BLaER1 (cell line): Measurements from ENCODE around the gene MARF1.
"Not testable (repeated sequence)": the region's sequence is repeated elsewhere in the genome, so short reads cannot be mapped to it uniquely, and the experiment has no call there.

Source experiments
- H3K27ac ChIP-seq: shearing (Covaris generic); formaldehyde crosslinking; 2 replicates; pipeline ENCODE4 v1.8.1; 2022
- H3K27me3 ChIP-seq: shearing (Covaris generic); formaldehyde crosslinking; 2 replicates; pipeline ENCODE4 v1.8.1; 2022
- H3K36me3 ChIP-seq: shearing (Covaris generic); formaldehyde crosslinking; 2 replicates; pipeline ENCODE4 v1.8.1; 2022
- H3K4me1 ChIP-seq: shearing (Covaris generic); formaldehyde crosslinking; 2 replicates; pipeline ENCODE4 v1.8.1; 2022
- H3K4me2 ChIP-seq: shearing (Covaris generic); formaldehyde crosslinking; 2 replicates; pipeline ENCODE4 v1.8.1; 2022
- H3K4me3 ChIP-seq: shearing (Covaris generic); formaldehyde crosslinking; 2 replicates; pipeline ENCODE4 v1.8.1; 2022
- H3K9ac ChIP-seq: shearing (Covaris generic); formaldehyde crosslinking; 2 replicates; pipeline ENCODE4 v1.8.1; 2022
- H3K9me3 ChIP-seq: shearing (Covaris generic); formaldehyde crosslinking; 2 replicates; pipeline ENCODE4 v1.8.1; 2022
- H4K20me1 ChIP-seq: shearing (Covaris generic); formaldehyde crosslinking; 2 replicates; pipeline ENCODE4 v1.8.1; 2022
- Cebpa-rat ChIP-seq: shearing (Covaris generic); IDR thresholded peaks from 2 replicates; pipeline ENCODE4 v1.8.1; 2022

The MARF1 gene

DNA sequence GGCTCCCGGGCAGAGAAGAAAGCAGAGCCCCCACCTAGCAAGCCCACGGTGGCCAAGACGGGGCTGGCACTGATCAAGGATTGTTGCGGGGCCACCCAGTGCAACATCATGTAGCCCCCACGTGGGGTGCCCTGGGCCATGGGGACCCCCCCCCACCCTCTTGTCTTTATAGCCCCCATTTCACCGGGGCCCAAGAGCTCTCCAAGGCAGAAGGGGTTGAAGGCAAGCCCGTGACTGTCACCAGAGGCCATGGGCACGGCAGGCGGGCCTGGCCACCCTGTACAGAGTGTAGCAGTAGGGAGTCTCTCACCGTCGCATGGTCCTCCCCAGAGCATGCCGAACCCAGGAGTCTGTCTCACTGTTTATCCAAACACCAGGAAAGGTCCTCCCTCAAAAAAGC, 56.2 kb downstream of the MARF1 start:
- Histone ChIP-seq H3K4me2 (0 out of 2 replicates have a peak overlapping the region, but pooled peaks have one; percentile 19), H4K20me1 (no peaks in the 10 kb centered on the region), H3K4me3 (no peak overlapping the region), H3K27me3 (no peaks in the 10 kb centered on the region), H3K4me1 (peaks cover 31% of the 10 kb centered on the region), H3K36me3 (peaks cover 34% of the 10 kb centered on the region), H3K9me3 (peaks cover 50% of the 10 kb centered on the region), H3K9ac (no peak overlapping the region), H3K27ac (no peak overlapping the region)
- TF ChIP-seq Cebpa-rat, result no peak

DNA sequence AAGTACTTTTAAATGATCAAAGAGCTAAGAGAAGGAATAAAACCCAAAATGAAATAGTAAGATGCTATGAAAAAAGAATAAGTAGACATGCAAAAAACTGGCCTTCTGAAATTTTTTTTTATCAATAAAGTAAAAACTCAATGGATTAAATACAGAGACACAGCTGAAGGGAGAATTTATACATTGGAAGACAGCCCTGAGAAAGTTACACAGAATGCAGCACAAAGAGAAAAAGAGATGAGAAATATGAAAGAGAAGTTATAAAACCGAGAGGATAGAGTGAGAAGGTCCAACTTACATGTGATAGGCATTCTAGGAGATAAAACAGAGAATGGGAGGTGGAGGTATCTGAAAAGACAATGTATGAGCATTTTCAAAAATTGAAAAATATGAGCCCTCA, 57.0 kb downstream of the MARF1 start:
- H3K9me3 ChIP-seq, result peaks cover 50% of the 10 kb centered on the region

DNA sequence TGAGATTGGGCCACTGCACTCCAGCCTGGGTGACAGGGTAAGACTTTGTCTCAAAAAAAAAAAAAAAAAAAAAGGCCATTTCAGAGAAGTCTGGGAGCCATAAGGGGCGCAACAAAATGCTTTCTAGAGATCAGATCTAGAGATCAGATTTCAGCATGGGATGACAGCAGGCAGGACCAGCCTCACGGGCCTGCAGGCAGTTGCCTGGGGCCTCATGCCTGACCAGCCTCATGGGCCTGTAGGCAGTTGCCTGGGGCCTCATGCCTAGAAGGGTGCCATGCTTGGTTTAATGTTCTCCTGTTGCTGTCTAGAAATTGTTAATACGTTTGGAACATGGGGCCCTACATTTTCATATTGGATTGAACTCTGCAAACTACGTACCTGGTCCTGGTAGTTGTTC, 59.4 kb downstream of the MARF1 start:
- no peak for TF ChIP-seq Cebpa-rat
- Histone ChIP-seq H3K27ac (no peak overlapping the region), H3K27me3 (no peaks in the 10 kb centered on the region), H3K9me3 (peaks cover 36% of the 10 kb centered on the region), H3K4me3 (no peak overlapping the region), H4K20me1 (no peaks in the 10 kb centered on the region), H3K36me3 (peaks cover 21% of the 10 kb centered on the region), H3K4me2 (no peak overlapping the region), H3K4me1 (no peaks in the 10 kb centered on the region; the same call in 1 of the 2 replicates), H3K9ac (no peak overlapping the region)

More for the DNA sequence above, 57.0 kb downstream of the MARF1 start:
- Histone ChIP-seq H3K4me3 (no peak overlapping the region), H4K20me1 (no peaks in the 10 kb centered on the region), H3K27me3 (no peaks in the 10 kb centered on the region), H3K27ac (no peak overlapping the region), H3K4me2 (no peak overlapping the region), H3K36me3 (peaks cover 34% of the 10 kb centered on the region), H3K4me1 (peaks cover 23% of the 10 kb centered on the region), H3K9ac (no peak overlapping the region)
- TF ChIP-seq Cebpa-rat, result no peak

DNA sequence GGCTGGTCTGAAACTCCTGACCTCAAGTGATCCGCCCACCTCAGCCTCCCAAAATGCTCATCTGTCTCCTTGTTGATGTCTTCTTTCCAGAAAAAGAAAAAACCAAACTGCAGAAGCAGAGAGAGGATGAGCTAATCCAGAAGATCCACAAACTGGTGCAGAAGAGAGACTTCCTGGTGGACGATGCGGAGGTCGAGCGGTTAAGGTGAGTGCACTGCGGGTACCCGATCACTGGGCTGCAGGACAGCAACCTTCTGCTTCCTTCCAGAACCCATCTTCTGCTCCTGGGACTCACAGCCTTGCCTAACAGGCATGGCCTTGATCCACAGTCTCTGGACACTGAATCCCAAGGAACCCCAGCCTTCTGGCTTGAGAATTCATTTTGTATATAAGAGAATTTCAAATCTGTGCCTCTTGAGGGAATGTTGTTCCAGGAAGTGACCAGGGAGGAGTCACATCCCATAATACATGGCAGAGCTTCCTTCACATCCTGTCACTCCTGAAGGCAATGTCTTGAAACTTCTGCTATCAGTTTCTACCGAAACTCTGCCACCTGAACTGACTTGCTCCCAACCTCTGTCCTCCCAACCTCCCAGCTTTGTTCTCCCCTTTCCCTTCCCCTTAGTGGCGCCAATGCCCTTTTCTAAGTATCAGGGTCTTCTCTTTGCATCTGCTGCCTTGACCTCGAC, 61.7 kb downstream of the MARF1 start:
- no peak for TF ChIP-seq Cebpa-rat
- Histone ChIP-seq H3K4me1 (no peaks in the 10 kb centered on the region), H3K27ac (no peak overlapping the region)

DNA sequence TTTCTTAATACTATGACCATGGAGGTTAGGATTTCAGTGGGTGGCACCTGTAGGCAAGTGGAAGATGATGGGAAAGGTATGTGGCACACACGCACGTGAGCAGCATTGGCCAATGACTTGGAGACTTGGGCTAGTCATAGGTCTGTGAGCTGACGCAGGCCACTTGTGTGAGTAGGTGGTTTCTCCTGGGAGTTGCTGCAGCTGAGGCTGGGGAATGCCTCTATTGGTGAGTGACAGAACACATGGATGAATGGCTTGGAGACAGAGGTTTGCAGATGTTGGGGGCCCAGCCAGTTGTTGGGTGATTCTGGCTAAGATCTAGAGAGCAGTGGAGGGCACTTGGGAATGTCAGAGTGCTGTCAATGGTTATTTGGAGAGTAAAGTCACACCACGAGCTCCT, 64.1 kb downstream of the MARF1 start:
- no peak overlapping the region for H3K27ac ChIP-seq
- no peaks in the 10 kb centered on the region for H3K36me3 ChIP-seq
- TF ChIP-seq Cebpa-rat, result no peak

More for the DNA sequence above, 61.7 kb downstream of the MARF1 start:
- Histone ChIP-seq H3K9ac (no peak overlapping the region), H3K9me3 (peaks cover 34% of the 10 kb centered on the region), H3K27me3 (no peaks in the 10 kb centered on the region), H3K36me3 (peaks cover 1% of the 10 kb centered on the region; the same call in 1 of the 2 replicates), H3K4me3 (no peak overlapping the region), H4K20me1 (no peaks in the 10 kb centered on the region), H3K4me2 (no peak overlapping the region)

DNA sequence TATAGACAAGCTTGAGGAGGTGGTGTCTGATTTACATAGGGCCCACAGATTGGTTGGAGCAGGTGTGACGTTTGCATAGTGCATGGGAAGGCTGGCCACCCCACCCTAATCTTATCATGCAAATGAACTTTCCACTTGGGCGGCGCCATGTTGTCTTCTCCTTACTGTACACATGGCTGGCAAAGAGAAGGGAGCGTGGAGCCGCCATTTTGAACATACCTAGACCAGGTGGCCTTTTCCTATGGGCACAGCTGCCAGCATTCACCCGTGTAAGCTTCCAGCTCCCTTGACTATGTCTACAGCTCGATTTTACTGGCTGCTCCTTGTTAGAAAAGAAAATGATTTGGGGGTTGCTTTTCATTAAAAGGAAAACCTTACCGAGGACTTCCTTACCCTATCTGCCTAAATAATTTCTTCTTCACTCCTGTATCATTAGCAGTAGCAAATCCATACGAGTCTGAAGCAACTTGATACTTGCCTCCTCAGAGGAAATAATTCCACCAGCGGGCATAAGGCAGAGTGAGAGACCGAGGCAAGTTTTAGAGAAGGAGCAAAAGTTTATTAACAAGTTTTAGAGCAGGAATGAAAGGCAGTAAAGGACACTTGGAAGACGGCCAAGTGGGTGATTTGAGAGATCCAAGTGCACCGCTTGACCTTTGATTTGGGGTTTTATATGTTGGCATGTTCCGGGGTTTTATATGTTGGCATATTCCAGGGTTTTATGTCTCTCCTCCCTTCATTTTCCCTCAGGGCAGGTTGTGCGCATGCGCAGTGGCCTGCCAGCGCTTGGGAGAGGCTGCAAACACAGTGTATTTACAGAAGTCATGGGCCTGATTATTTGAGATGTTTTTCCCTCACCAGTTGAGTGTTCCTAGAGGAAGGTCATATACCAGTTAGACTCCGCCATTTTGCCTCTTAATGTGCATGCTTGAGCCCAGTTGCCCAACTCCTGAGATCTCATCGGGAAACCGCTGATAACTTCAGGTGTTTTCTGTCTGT, 65.7 kb downstream of the MARF1 start:
- Histone ChIP-seq H4K20me1 (no peaks in the 10 kb centered on the region), H3K27me3 (no peaks in the 10 kb centered on the region), H3K9me3 (peaks cover 34% of the 10 kb centered on the region), H3K4me2 (no peak overlapping the region), H3K9ac (no peak overlapping the region), H3K4me3 (no peak overlapping the region), H3K27ac (no peak overlapping the region), H3K36me3 (no peaks in the 10 kb centered on the region), H3K4me1 (peaks cover 9% of the 10 kb centered on the region)
- no peak for TF ChIP-seq Cebpa-rat

More for the DNA sequence above, 64.1 kb downstream of the MARF1 start:
- Histone ChIP-seq H3K27me3 (no peaks in the 10 kb centered on the region), H3K4me2 (no peak overlapping the region), H3K4me3 (no peak overlapping the region), H3K4me1 (no peaks in the 10 kb centered on the region), H4K20me1 (no peaks in the 10 kb centered on the region), H3K9me3 (peaks cover 24% of the 10 kb centered on the region), H3K9ac (no peak overlapping the region)

DNA sequence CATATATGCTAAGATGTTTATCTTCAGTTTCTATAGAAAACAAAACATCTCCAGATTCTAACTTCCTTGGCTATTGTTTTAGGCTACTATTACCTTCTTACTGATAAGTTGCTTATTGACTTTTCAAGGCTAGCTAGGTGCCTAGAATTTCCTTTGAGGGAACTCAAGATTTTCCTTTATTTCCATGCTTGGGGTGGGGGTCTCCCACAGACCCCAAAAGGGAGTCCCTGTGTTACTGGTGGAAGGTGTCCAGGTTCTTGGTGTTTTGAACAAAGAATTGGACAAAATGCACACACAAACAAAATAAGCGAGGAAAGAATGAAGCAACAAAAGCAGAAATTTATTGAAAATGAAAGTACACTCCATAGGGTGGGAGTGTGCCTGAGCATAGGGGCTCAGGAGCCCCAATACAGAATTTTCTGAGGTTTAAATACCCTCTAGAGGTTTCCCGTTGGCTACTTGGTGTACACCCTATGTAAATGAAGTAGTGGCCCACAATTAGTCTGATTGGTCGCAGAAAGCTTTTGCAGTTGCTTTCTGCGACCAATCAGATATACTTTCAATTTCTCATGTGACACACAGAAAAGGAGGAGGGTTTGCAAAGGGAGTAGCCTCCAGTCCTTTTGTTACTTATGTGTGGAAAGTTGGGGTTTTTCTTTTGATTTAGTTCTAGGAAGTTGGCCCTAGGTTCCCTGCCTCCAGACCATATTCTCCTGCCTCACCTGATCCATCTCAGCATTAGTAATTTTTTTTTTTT, 67.5 kb downstream of the MARF1 start:
- Histone ChIP-seq H3K9me3 (peaks cover 34% of the 10 kb centered on the region), H3K4me2 (no peak overlapping the region), H3K27me3 (no peaks in the 10 kb centered on the region), H3K4me3 (no peak overlapping the region), H4K20me1 (no peaks in the 10 kb centered on the region), H3K27ac (no peak overlapping the region), H3K9ac (no peak overlapping the region), H3K4me1 (peaks cover 9% of the 10 kb centered on the region), H3K36me3 (no peaks in the 10 kb centered on the region)
- no peak for TF ChIP-seq Cebpa-rat

DNA sequence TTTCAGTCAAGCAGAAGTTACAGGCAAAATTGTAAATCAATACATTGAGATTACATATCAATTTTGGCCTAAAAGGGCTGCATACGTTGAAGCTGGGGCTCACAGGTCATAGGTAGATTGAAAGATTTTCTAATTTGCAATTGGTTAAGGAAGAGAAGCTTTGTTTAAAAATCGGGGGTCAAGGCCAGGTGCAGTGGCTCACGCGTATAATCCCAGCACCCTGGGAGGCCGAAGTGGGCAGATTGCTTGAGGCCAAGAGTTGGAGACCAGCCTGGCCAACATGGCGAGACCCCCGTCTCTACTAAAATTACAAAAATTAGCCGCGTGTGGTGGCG, 68.4 kb downstream of the MARF1 start:
- H3K27me3 ChIP-seq, result no peaks in the 10 kb centered on the region
- H3K4me1 ChIP-seq, result peaks cover 9% of the 10 kb centered on the region
- H3K27ac ChIP-seq, result no peak overlapping the region
- H3K9me3 ChIP-seq, result peaks cover 34% of the 10 kb centered on the region
- H3K9ac ChIP-seq, result no peak overlapping the region
- TF ChIP-seq Cebpa-rat, result no peak
- H3K4me2 ChIP-seq, result no peak overlapping the region
- H3K4me3 ChIP-seq, result no peak overlapping the region
- H3K36me3 ChIP-seq, result no peaks in the 10 kb centered on the region
- no peaks in the 10 kb centered on the region for H4K20me1 ChIP-seq

DNA sequence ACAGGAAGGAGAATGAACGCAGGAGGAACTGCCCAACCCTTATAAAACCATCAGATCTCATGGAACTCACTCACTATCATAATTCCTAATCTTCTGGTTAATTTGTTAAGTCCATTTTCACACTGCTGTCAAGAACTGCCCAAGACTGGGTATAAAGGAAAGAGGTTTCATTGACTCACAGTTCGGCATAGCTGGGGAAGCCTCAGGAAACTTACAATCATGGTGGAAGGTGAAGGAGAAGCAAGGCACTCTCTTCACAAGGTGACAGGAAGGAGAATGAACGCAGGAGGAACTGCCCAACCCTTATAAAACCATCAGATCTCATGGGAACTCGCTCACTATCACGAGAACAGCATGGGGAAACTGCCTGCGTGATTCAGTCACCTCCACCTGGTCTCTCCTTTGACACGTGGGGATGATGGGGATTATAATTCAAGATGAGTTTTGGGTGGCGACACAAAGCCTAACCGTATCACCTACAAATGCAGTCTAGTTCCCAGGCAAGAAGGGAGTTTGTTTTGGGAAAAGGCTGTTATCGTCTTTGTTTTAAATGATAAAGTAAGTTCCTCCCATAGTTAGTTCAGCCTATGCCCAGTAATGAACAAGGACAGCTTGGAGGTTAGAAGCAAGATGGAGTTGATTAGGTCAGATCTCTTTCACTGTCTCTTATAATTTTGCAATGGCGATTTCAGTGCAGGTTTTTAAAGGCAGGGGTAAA, 68.9 kb downstream of the MARF1 start:
- not testable (repeated sequence) for H3K4me2 ChIP-seq, H3K9ac ChIP-seq, H3K27me3 ChIP-seq, H4K20me1 ChIP-seq, H3K4me1 ChIP-seq, H3K27ac ChIP-seq, H3K36me3 ChIP-seq, H3K4me3 ChIP-seq
- H3K9me3 ChIP-seq, result peaks cover 34% of the 10 kb centered on the region
